Breast epithelium (tissue), 3 donors: Measurements from ENCODE around the gene PRKD3.

ENCODE experiments used
- CTCF ChIP-seq, 3 donors: fragments of 450-650 bp; IDR thresholded peaks; one replicate each; pipeline ENCODE4 v1.5.1; 2016 to 2017; ENCODE audit warnings: antibody characterized with exemption in 3 of 3, mild to moderate bottlenecking in 3 of 3, moderate library complexity in 3 of 3
- POLR2A ChIP-seq: fragments of 450-650 bp; IDR thresholded peaks from one replicate; pipeline ENCODE4 v1.6.1; 2016; ENCODE audit warnings: antibody characterized with exemption, mild to moderate bottlenecking, moderate library complexity
- POLR2AphosphoS5 ChIP-seq, 3 donors: sonication (generic); formaldehyde crosslinking; IDR thresholded peaks; one replicate each; pipeline ENCODE4 v1.6.1; 2017; ENCODE audit warnings: antibody characterized with exemption in 3 of 3

DNA sequence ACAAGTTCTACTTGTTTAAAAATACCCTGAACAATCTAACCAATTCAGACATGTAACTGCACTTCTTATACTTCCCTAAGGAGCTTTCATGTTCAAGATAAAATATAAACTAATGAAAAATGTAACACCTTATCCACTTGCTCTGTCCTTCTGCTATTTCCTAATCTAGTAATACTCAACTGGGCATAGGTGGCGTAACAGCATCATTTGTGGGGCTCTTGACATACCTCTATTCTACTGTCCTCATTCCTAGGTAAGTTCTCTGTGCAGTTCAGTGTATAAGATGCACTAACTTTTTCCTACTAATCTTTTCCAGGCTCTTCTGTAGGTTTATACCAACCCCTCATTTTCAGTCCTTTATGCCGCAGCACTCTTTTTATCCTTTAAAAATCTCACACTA, 36.7 kb downstream of the PRKD3 start:
- TF ChIP-seq CTCF (IDR thresholded peaks at IDR 0.05) (no peak), POLR2A (no peak), POLR2AphosphoS5 (IDR thresholded peaks at IDR 0.05) (no peak)
